Neural cell (in vitro differentiated cells): Measurements from ENCODE around the gene NDUFV1. TPM values are rescaled to one million over a fixed set of nuclear protein-coding genes. Genes with fewer than 3 reads are reported as not detected.

Source experiments
- H2AFZ ChIP-seq: fragments of 200-600, 300-800 bp; sonication (generic), shearing (Covaris generic); 2 replicates; pipeline ENCODE4 v1.6.0; 2014; ENCODE audit warnings: low read depth, mild to moderate bottlenecking, antibody characterized with exemption, low read length, moderate library complexity
- H3F3A ChIP-seq: fragments of 200-600 bp; shearing (Covaris generic); 2 replicates; pipeline ENCODE4 v1.6.1; 2016; ENCODE audit warnings: mild to moderate bottlenecking, moderate library complexity, mixed read lengths, antibody characterized with exemption, low read length; ENCODE audit not compliant: insufficient read depth, poor library complexity, severe bottlenecking
- H3K27ac ChIP-seq: fragments of 200-600, 300-800 bp; sonication (generic), shearing (Covaris generic); 2 replicates; pipeline ENCODE4 v1.5.1; 2014; ENCODE audit warnings: mild to moderate bottlenecking, low read length, moderate library complexity
- H3K27me3 ChIP-seq: fragments of 300-800, 200-600 bp; sonication (generic), shearing (Covaris generic); 2 replicates; pipeline ENCODE4 v1.6.0; 2014; ENCODE audit warnings: mild to moderate bottlenecking, low read depth, low read length, moderate library complexity; ENCODE audit not compliant: insufficient read depth
- H3K36me3 ChIP-seq: fragments of 300-800, 200-600 bp; sonication (generic), shearing (Covaris generic); 2 replicates; pipeline ENCODE4 v1.5.1; 2014; ENCODE audit warnings: mild to moderate bottlenecking, antibody characterized with exemption, low read length, moderate library complexity; ENCODE audit not compliant: insufficient read depth
- H3K4me2 ChIP-seq: fragments of 300-800, 200-600 bp; sonication (generic), shearing (Covaris generic); 2 replicates; pipeline ENCODE4 v1.6.0; 2014; ENCODE audit warnings: mild to moderate bottlenecking, low read length
- H3K4me3 ChIP-seq: fragments of 300-800, 200-600 bp; sonication (generic), shearing (Covaris generic); 2 replicates; pipeline ENCODE4 v1.5.1; 2014; ENCODE audit warnings: mild to moderate bottlenecking, low read length, moderate library complexity
- H3K79me2 ChIP-seq: fragments of 200-600 bp; shearing (Covaris generic); replicated peaks from 2 replicates; pipeline ENCODE4 v1.6.0; 2014; ENCODE audit warnings: mild to moderate bottlenecking, low read length, moderate library complexity; ENCODE audit not compliant: insufficient read depth
- H3K9ac ChIP-seq: fragments of 300-800, 200-600 bp; sonication (generic), shearing (Covaris generic); 2 replicates; pipeline ENCODE4 v1.6.1; 2016; ENCODE audit warnings: mild to moderate bottlenecking, low read length, mixed read lengths
- H3K9me2 ChIP-seq: fragments of 200-600 bp; shearing (Covaris generic); 2 replicates; pipeline ENCODE4 v1.6.1; 2016; ENCODE audit warnings: mild to moderate bottlenecking, low read length, mixed read lengths; ENCODE audit not compliant: insufficient read depth
- H3K9me3 ChIP-seq: fragments of 200-600, 300-800 bp; sonication (generic), shearing (Covaris generic); 2 replicates; pipeline ENCODE4 v1.6.1; 2016; ENCODE audit warnings: mild to moderate bottlenecking, mixed run types, low read length, moderate library complexity, mixed read lengths
- H4K20me1 ChIP-seq: fragments of 200-600 bp; shearing (Covaris generic); 2 replicates; pipeline ENCODE4 v1.6.1; 2016; ENCODE audit warnings: mild to moderate bottlenecking, mixed run types; ENCODE audit not compliant: insufficient read depth
- EP300 ChIP-seq: fragments of 450-650 bp; conservative IDR thresholded peaks from 2 replicates; pipeline ENCODE4 v1.6.1; 2014; ENCODE audit warnings: antibody characterized with exemption, mild to moderate bottlenecking, moderate library complexity; ENCODE audit not compliant: poor library complexity, severe bottlenecking
- EZH2 ChIP-seq: fragments of 200-600, 300-800 bp; shearing (Covaris generic), sonication (generic); IDR thresholded peaks from 2 replicates; pipeline ENCODE4 v1.6.1; 2014; ENCODE audit warnings: antibody characterized with exemption, low read length, borderline replicate concordance, mild to moderate bottlenecking; ENCODE audit not compliant: insufficient read depth, poor library complexity, severe bottlenecking
- MXI1 ChIP-seq: fragments of 450-650 bp; conservative IDR thresholded peaks from 2 replicates; pipeline ENCODE4 v1.6.1; 2014; ENCODE audit warnings: antibody characterized with exemption, mild to moderate bottlenecking; ENCODE audit not compliant: poor library complexity, severe bottlenecking
- POLR2AphosphoS5 ChIP-seq: IDR thresholded peaks from 2 replicates; pipeline ENCODE4 v1.6.1; 2012
- RAD21 ChIP-seq: fragments of 450-650 bp; conservative IDR thresholded peaks from 2 replicates; pipeline ENCODE4 v1.6.1; 2014; ENCODE audit warnings: antibody characterized with exemption, mild to moderate bottlenecking, moderate library complexity
- SMC3 ChIP-seq: fragments of 450-650 bp; conservative IDR thresholded peaks from 2 replicates; pipeline ENCODE4 v1.6.1; 2014; ENCODE audit warnings: antibody characterized with exemption, mild to moderate bottlenecking, moderate library complexity; ENCODE audit not compliant: poor library complexity
- TAF1 ChIP-seq: IDR thresholded peaks from 2 replicates; pipeline ENCODE4 v1.6.1; 2012; ENCODE audit warnings: low read depth
- polyA plus RNA-seq: library from polyadenylated mRNA; depleted of rRNA; stranded (reverse); fragments of >200 nt; gene quantifications from 2 replicates; pipeline ENCODE4 v1.2.3, GENCODE V29; 2014
- TF ChIP-seq, protein P1 (sequence below): IDR thresholded peaks from 2 replicates; pipeline ENCODE4 v1.6.1; 2012; ENCODE audit warnings: borderline replicate concordance
- TF ChIP-seq, protein P2 (sequence below): fragments of 450-650 bp; IDR thresholded peaks from 2 replicates; pipeline ENCODE4 v1.5.1; 2014; ENCODE audit warnings: antibody characterized with exemption, mild to moderate bottlenecking, moderate library complexity; ENCODE audit not compliant: poor library complexity, severe bottlenecking

The NDUFV1 gene
- polyA plus RNA-seq, 1 donor from 2014 or later, result 393 TPM

DNA sequence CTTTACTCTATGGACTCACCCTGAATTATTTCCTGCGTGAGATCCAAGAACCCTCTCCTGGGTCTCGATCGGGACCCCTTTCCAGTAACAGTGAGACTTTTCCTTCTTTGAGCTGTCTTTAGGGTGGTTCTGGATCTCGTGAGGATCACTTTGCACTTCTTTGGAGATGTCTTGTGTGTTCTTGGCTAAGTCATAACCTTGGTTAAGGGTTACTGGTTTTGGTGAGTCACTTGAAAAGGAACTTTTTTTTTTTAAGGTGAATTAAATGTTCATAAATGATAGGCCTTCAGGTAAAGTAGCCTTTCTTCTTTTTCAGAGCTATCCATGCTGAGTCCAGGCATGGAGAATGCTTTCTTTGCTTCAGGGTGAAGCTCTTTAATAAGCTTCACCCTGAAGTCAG lies 42.5 kb upstream of the NDUFV1 start:
- H3K9me3 ChIP-seq, result no peaks in the 10 kb centered on the region
- H3K9me2 ChIP-seq, result no peaks in the 10 kb centered on the region
- no peaks in the 10 kb centered on the region for H4K20me1 ChIP-seq
- H3K27ac ChIP-seq, result no peak overlapping the region
- H2AFZ ChIP-seq, result no peak overlapping the region
- H3K4me2 ChIP-seq, result no peak overlapping the region
- H3K9ac ChIP-seq, result no peak overlapping the region
- no peaks in the 10 kb centered on the region for H3K27me3 ChIP-seq
- no peak overlapping the region for H3K4me3 ChIP-seq
- H3K36me3 ChIP-seq, result no peaks in the 10 kb centered on the region
- TF ChIP-seq POLR2AphosphoS5 (no peak), MXI1 (no peak), TAF1 (no peak), RAD21 (no peak), EP300 (no peak)
- TF ChIP-seq, protein P1, sequence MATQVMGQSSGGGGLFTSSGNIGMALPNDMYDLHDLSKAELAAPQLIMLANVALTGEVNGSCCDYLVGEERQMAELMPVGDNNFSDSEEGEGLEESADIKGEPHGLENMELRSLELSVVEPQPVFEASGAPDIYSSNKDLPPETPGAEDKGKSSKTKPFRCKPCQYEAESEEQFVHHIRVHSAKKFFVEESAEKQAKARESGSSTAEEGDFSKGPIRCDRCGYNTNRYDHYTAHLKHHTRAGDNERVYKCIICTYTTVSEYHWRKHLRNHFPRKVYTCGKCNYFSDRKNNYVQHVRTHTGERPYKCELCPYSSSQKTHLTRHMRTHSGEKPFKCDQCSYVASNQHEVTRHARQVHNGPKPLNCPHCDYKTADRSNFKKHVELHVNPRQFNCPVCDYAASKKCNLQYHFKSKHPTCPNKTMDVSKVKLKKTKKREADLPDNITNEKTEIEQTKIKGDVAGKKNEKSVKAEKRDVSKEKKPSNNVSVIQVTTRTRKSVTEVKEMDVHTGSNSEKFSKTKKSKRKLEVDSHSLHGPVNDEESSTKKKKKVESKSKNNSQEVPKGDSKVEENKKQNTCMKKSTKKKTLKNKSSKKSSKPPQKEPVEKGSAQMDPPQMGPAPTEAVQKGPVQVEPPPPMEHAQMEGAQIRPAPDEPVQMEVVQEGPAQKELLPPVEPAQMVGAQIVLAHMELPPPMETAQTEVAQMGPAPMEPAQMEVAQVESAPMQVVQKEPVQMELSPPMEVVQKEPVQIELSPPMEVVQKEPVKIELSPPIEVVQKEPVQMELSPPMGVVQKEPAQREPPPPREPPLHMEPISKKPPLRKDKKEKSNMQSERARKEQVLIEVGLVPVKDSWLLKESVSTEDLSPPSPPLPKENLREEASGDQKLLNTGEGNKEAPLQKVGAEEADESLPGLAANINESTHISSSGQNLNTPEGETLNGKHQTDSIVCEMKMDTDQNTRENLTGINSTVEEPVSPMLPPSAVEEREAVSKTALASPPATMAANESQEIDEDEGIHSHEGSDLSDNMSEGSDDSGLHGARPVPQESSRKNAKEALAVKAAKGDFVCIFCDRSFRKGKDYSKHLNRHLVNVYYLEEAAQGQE, result no peak
- no peaks in the 10 kb centered on the region for H3F3A ChIP-seq
- H3K79me2 ChIP-seq, result no peaks in the 10 kb centered on the region

DNA sequence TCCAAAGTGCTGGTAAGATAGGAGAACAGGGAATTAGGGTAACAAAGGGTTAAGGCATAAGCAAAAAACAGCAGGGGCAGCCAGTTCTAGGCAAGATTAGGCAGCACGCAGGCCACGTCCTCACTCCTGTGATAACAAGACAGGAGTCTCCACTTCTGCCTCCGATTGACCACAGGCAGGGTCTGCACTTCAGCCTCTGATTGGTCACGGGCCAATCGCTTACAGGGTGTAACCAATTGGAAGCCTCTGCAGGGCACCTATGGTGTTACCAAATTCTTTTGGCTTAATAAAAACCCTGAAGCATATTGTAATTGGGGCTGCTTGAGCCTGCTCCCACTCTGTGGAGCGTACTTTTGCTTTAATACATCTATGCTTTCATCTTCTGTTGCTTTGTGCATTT lies 35.3 kb upstream of the NDUFV1 start:
- H3F3A ChIP-seq, result no peaks in the 10 kb centered on the region
- H3K9me2 ChIP-seq, result no peaks in the 10 kb centered on the region
- no peaks in the 10 kb centered on the region for H3K27me3 ChIP-seq
- H3K9ac ChIP-seq, result no peak overlapping the region
- H3K79me2 ChIP-seq, result no peaks in the 10 kb centered on the region
- H4K20me1 ChIP-seq, result no peaks in the 10 kb centered on the region
- no peak overlapping the region for H3K27ac ChIP-seq
- no peak overlapping the region for H3K4me2 ChIP-seq
- TF ChIP-seq SMC3 (no peak), TAF1 (no peak), MXI1 (no peak), RAD21 (no peak), POLR2AphosphoS5 (no peak), EP300 (no peak), EZH2 (no peak)
- TF ChIP-seq, protein P2, sequence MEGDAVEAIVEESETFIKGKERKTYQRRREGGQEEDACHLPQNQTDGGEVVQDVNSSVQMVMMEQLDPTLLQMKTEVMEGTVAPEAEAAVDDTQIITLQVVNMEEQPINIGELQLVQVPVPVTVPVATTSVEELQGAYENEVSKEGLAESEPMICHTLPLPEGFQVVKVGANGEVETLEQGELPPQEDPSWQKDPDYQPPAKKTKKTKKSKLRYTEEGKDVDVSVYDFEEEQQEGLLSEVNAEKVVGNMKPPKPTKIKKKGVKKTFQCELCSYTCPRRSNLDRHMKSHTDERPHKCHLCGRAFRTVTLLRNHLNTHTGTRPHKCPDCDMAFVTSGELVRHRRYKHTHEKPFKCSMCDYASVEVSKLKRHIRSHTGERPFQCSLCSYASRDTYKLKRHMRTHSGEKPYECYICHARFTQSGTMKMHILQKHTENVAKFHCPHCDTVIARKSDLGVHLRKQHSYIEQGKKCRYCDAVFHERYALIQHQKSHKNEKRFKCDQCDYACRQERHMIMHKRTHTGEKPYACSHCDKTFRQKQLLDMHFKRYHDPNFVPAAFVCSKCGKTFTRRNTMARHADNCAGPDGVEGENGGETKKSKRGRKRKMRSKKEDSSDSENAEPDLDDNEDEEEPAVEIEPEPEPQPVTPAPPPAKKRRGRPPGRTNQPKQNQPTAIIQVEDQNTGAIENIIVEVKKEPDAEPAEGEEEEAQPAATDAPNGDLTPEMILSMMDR, result no peak
- TF ChIP-seq, protein P1, result no peak
- no peaks in the 10 kb centered on the region for H3K36me3 ChIP-seq
- no peak overlapping the region for H2AFZ ChIP-seq
- H3K9me3 ChIP-seq, result no peaks in the 10 kb centered on the region
- H3K4me3 ChIP-seq, result no peak overlapping the region
